ENCODE data around the gene VIPR2.

DNA sequence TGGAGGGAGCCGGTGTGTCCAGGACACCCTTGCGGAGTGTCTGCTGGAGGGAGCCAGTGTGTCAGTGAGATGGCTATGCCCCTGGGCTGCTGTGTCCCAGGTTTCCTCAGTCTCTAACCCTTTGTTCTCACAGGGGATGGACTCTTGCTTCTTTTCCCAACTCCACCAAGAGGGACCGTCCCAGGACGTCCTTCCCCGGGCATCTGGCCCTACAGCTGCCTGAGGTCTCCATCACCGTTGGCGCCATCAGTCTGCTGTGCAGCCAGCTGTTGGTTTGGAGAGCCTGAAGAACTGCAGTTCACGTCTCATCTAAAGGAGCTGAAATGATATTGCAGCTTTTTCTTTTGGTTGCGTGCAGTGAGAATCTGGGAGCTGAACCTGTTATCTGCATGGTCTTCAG is 136.2 kb downstream of the VIPR2 start:
- TF ChIP-seq CTCF (IDR thresholded peaks at IDR 0.05) = no peak
- TF ChIP-seq POLR2A (IDR thresholded peaks at IDR 0.05; ENCODE audit: low read depth) = no peak
